ENCODE results near the gene ASB6.

ASB6 gene

GRCh38 chr9:129671065-129671464, 29.1 kb upstream of the ASB6 start:
- DNase-seq (ENCODE audit: low read depth) = no peak
- in situ Hi-C loops (cut with HindIII; ENCODE audit: low sequenced_read_pairs) = loop anchor here (10.0 kb wide), 1 partner anchor 54 kb away; no protein-coding TSS in a partner anchor
- no peak for TF ChIP-seq CTCF (IDR thresholded peaks at IDR 0.05; ENCODE audit: low read depth, low read length, missing control alignments)
- no peak overlapping the region for H3K4me3 ChIP-seq (ENCODE audit: low read depth, low read length)

GRCh38 chr9:129669946-129670345, 28.0 kb upstream of the ASB6 start:
- no peak overlapping the region for H3K4me3 ChIP-seq (ENCODE audit: low read depth, low read length)
- TF ChIP-seq CTCF (IDR thresholded peaks at IDR 0.05; ENCODE audit: low read depth, low read length, missing control alignments) = no peak
- in situ Hi-C loops (cut with HindIII; ENCODE audit: low sequenced_read_pairs) = loop anchor here (10.0 kb wide), 1 partner anchor 55 kb away; no protein-coding TSS in a partner anchor
- no peak for DNase-seq (ENCODE audit: low read depth)

GRCh38 chr9:129669141-129669718, 27.3 kb upstream of the ASB6 start:
- in situ Hi-C loops (cut with HindIII; ENCODE audit: low sequenced_read_pairs) = no loop called here
- H3K4me3 ChIP-seq (ENCODE audit: low read depth, low read length) = no peak overlapping the region
- peak; percentile 79 for DNase-seq (ENCODE audit: low read depth)
- TF ChIP-seq CTCF (IDR thresholded peaks at IDR 0.05; ENCODE audit: low read depth, low read length, missing control alignments) = no peak

GRCh38 chr9:129667850-129668249, 25.9 kb upstream of the ASB6 start:
- in situ Hi-C loops (cut with HindIII; ENCODE audit: low sequenced_read_pairs) = no loop called here
- H3K4me3 ChIP-seq (ENCODE audit: low read depth, low read length) = no peak overlapping the region

GRCh38 chr9:129667378-129667777, 25.4 kb upstream of the ASB6 start:
- TF ChIP-seq CTCF (IDR thresholded peaks at IDR 0.05; ENCODE audit: low read depth, low read length, missing control alignments) = no peak
- no peak for DNase-seq (ENCODE audit: low read depth)
- in situ Hi-C loops (cut with HindIII; ENCODE audit: low sequenced_read_pairs) = no loop called here
- no peak overlapping the region for H3K4me3 ChIP-seq (ENCODE audit: low read depth, low read length)

More at GRCh38 chr9:129667850-129668249, 25.9 kb upstream of the ASB6 start:
- TF ChIP-seq CTCF (IDR thresholded peaks at IDR 0.05; ENCODE audit: low read depth, low read length, missing control alignments) = no peak
- DNase-seq (ENCODE audit: low read depth) = no peak

- no peak for DNase-seq (ENCODE audit: low read depth)
- no peak for TF ChIP-seq CTCF (IDR thresholded peaks at IDR 0.05; ENCODE audit: low read depth, low read length, missing control alignments)
- peak overlapping the region; percentile 30 for H3K4me3 ChIP-seq (ENCODE audit: low read depth, low read length)
- in situ Hi-C loops (cut with HindIII; ENCODE audit: low sequenced_read_pairs) = no loop called here
These were observed 24.6 kb upstream of the ASB6 start for GRCh38 chr9:129666575-129666974.

Data from astrocyte of the cerebellum (primary cell).